Thoracic aorta (tissue), 2 donors: Measurements from ENCODE around the gene RAP1A. TPM values are rescaled to one million over a fixed set of nuclear protein-coding genes. Genes with fewer than 3 reads are reported as not detected.

Experiments
- ATAC-seq: fragments of 150-250 bp; one replicate; pipeline ENCODE4 v1.8.0; 2017; ENCODE audit warnings: low read depth; ENCODE audit not compliant: insufficient number of reproducible peaks, low FRiP score
- DNase-seq: peaks from one replicate; pipeline ENCODE4 v3.0.0-alpha.2; 2020; ENCODE audit warnings: low spot score
- H3K27ac ChIP-seq, 2 donors: fragments of 200-600 bp; sonication (generic); 1 replicate in 1 of 2; 2 replicates in 1 of 2; pipeline ENCODE4 v1.5.1; 2016; ENCODE audit warnings: mild to moderate bottlenecking in 2 of 2, moderate library complexity in 2 of 2
- H3K27me3 ChIP-seq: fragments of 200-600 bp; sonication (generic); replicated peaks from 2 replicates; pipeline ENCODE4 v1.6.0; 2016; ENCODE audit warnings: mild to moderate bottlenecking; ENCODE audit not compliant: insufficient read depth
- H3K36me3 ChIP-seq: fragments of 200-600 bp; sonication (generic); one replicate; pipeline ENCODE4 v1.5.1; 2016
- H3K4me1 ChIP-seq, 2 donors: fragments of 200-600 bp; sonication (generic); 1 replicate in 1 of 2; 2 replicates in 1 of 2; pipeline versions ENCODE4 v1.5.1 to v1.6.0; 2016; ENCODE audit warnings: low read depth in 2 of 2, mild to moderate bottlenecking in 1 of 2; ENCODE audit not compliant: control insufficient read depth in 1 of 2
- H3K4me3 ChIP-seq: fragments of 200-600 bp; sonication (generic); 2 replicates; pipeline ENCODE4 v1.5.1; 2016; ENCODE audit warnings: mild to moderate bottlenecking
- H3K9me3 ChIP-seq: fragments of 200-600 bp; sonication (generic); 2 replicates; pipeline ENCODE4 v1.5.1; 2016
- total RNA-seq, 2 donors: library from RNA; depleted of rRNA; stranded (reverse); fragments of >200 nt; gene quantifications; one replicate each; pipeline versions ENCODE4 v1.1.0 to v1.2.3, GENCODE V29; 2016
- TF ChIP-seq, protein P1 (sequence below): fragments of 200-600 bp; sonication (generic); IDR thresholded peaks from one replicate; pipeline ENCODE4 v1.5.1; 2019; ENCODE audit warnings: antibody characterized with exemption

Gene RAP1A
- total RNA-seq, 2 donors from 2014 or later, result 67.4 to 75.0 TPM

DNA sequence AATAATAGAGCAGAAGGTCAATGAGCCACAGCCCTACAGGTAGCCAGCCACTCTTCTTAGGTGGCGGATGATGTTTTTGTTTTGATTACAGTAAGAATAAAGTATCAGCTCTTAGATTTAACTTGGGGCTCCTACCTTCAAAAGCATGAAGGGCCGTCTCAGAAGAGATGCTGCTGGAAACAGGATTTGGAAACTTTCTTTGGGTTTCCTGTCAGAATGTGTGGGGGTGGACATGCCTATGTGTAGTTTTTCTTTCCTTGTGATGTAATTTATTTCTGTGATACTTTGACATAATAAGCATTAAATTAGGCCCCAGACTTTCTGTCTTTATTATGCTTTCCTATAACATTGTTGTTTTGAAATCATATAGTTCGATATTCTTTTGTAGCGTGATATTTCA is 1.5 kb downstream of the RAP1A start:
- H3K4me1 ChIP-seq, result peaks cover 44 to 59% of the 10 kb centered on the region in 2 donors
- no peaks in the 10 kb centered on the region for H3K27me3 ChIP-seq
- H3K9me3 ChIP-seq, result no peaks in the 10 kb centered on the region
- DNase-seq (no peak), ATAC-seq (no peak)
- peak overlapping the region; percentile 82 to 92 for H3K27ac ChIP-seq
- peak overlapping the region; percentile 81 for H3K4me3 ChIP-seq
- H3K36me3 ChIP-seq, result no peaks in the 10 kb centered on the region
- TF ChIP-seq, protein P1, sequence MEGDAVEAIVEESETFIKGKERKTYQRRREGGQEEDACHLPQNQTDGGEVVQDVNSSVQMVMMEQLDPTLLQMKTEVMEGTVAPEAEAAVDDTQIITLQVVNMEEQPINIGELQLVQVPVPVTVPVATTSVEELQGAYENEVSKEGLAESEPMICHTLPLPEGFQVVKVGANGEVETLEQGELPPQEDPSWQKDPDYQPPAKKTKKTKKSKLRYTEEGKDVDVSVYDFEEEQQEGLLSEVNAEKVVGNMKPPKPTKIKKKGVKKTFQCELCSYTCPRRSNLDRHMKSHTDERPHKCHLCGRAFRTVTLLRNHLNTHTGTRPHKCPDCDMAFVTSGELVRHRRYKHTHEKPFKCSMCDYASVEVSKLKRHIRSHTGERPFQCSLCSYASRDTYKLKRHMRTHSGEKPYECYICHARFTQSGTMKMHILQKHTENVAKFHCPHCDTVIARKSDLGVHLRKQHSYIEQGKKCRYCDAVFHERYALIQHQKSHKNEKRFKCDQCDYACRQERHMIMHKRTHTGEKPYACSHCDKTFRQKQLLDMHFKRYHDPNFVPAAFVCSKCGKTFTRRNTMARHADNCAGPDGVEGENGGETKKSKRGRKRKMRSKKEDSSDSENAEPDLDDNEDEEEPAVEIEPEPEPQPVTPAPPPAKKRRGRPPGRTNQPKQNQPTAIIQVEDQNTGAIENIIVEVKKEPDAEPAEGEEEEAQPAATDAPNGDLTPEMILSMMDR, result no peak

DNA sequence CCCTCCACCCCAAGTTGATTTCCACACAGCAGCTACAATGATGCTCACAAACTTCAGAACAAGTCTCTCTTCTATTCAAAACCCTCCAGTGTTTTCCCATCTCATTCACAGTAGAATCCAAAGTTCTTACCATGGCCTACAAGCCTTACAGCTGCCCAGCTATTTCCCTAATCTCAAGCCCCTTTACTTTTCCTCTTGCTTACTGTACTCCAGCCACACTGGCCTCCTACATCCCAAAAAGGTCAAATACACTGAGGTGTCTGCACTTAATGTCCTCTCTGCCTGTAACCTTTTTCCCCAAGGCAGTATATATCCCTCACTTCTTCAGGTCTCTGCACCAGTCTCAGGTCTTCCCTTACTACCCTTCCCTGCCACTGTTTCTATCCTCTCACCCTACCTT is 2.6 kb downstream of the RAP1A start:
- no peak for ATAC-seq
- Histone ChIP-seq H3K9me3 (no peaks in the 10 kb centered on the region), H3K4me3 (peak overlapping the region; percentile 81), H3K36me3 (no peaks in the 10 kb centered on the region), H3K4me1 (peaks cover 49 to 70% of the 10 kb centered on the region in 2 donors), H3K27me3 (no peaks in the 10 kb centered on the region), H3K27ac (peak overlapping the region; percentile 41 to 82)
- no peak for DNase-seq
- TF ChIP-seq, protein P1, result no peak

DNA sequence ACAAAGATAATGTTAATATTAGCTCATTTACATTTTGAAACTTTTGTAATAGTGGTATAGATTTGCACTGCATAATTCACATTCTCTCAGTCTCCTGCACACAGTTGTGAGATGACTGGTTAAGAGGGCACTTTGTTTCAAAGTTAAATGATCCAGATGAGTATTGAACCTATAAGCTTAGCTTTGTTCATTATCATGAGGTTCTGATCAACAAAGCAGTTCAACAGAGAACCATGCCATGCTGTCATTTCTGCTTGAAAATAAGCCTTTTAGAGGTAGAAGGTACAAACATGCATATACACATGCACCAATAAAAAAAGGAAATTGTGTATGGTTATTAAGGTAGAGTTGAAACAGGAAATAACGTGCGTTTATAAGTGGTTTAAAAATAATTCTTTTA is 4.8 kb downstream of the RAP1A start:
- ATAC-seq, result no peak
- TF ChIP-seq, protein P1, result no peak
- no peaks in the 10 kb centered on the region for H3K27me3 ChIP-seq
- H3K9me3 ChIP-seq, result no peaks in the 10 kb centered on the region
- no peaks in the 10 kb centered on the region for H3K36me3 ChIP-seq
- peak overlapping the region; percentile 22 for H3K4me3 ChIP-seq
- DNase-seq, result no peak
- H3K4me1 ChIP-seq, result peaks cover 63 to 86% of the 10 kb centered on the region in 2 donors
- no peak overlapping the region for H3K27ac ChIP-seq

DNA sequence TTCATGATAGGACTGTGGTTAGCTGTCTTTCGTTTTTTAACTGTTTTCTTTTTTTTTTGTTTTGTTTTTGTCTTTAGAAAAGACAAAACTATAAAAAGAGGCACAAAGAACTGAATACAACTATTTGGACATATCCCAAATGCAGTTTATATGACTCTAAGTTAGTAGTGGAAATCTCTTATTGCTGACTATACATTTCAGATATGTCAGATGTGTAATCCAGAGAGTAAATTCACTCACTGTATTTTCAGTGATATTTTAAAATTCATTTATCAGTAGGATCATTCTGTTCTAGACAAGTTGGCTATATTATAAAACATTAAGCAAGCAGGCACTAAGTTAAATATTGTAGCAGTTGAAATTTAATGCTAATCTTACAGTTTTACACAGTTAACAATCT is 5.7 kb downstream of the RAP1A start:
- Histone ChIP-seq H3K4me1 (peaks cover 69 to 95% of the 10 kb centered on the region in 2 donors), H3K4me3 (no peak overlapping the region), H3K27ac (no peak overlapping the region), H3K27me3 (no peaks in the 10 kb centered on the region), H3K9me3 (no peaks in the 10 kb centered on the region), H3K36me3 (no peaks in the 10 kb centered on the region)
- TF ChIP-seq, protein P1, result no peak
- DNase-seq, result no peak
- ATAC-seq, result no peak

DNA sequence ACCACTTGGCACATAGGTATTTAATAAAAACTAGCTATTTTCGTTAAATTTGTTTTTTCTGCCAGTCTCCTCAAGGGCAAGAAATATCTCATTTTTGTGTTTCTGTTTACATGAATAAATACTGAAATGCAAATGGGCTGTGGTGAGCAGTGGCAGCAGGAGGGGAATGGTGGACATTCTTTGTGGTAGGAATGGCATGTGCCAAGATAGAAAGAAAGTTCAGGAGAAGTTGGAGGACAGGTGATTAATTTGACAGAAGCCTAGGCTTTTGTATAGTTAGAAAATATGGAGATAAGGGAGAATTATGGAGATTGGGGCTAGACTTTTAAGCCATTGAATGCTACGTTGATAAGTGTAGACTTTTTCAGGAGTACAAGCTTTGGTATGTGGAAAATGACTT is 8.6 kb downstream of the RAP1A start:
- TF ChIP-seq, protein P1, result no peak
- Histone ChIP-seq H3K36me3 (no peaks in the 10 kb centered on the region), H3K4me3 (peak overlapping the region; percentile 9), H3K9me3 (no peaks in the 10 kb centered on the region), H3K27ac (peak overlapping the region in 1 of 2 donors; percentile 24), H3K27me3 (no peaks in the 10 kb centered on the region), H3K4me1 (peaks cover 67 to 96% of the 10 kb centered on the region in 2 donors)
- no peak for ATAC-seq
- DNase-seq, result no peak
